Caco-2 (cell line): Measurements from ENCODE around the gene PGLYRP4. TPM values are rescaled to one million over a fixed set of nuclear protein-coding genes. Genes with fewer than 3 reads are reported as not detected.

ENCODE experiments used
- BruUV-seq: library from RNA; stranded (reverse); fragments of 400-500 nt; replicated peaks from 2 replicates; lab custom pipeline; 2021; lab: Mats Ljungman, UMichigan
- CTCF ChIA-PET: fragments of 300-600 bp; sonication (Branson Sonifier 250); formaldehyde crosslinking; loops from one replicate; lab custom pipeline; 2022; ENCODE audit warnings: antibody characterized with exemption; lab: Charles Lee
- POLR2A ChIA-PET: fragments of 300-600 bp; sonication (Branson Sonifier 250); formaldehyde crosslinking; loops from one replicate; lab custom pipeline; 2022; ENCODE audit warnings: antibody characterized with exemption; lab: Charles Lee
- DNase-seq, 2 experiments: peaks; one replicate each; pipeline versions ENCODE4 v3.0.0 to v3.0.0-alpha.2; 2020 to 2022
- H3K27me3 ChIP-seq: replicated peaks from 2 replicates; pipeline ENCODE4 v1.6.0; 2011; ENCODE audit warnings: low read length; ENCODE audit not compliant: control insufficient read depth, insufficient read depth
- H3K36me3 ChIP-seq: 2 replicates; pipeline ENCODE4 v1.5.1; 2011; ENCODE audit warnings: low read length; ENCODE audit not compliant: control insufficient read depth, insufficient read depth
- H3K4me1 ChIP-seq: fragments of 250-450 bp; sonication (Bioruptor Pico); 2 replicates; pipeline ENCODE4 v1.5.1; 2020; ENCODE audit warnings: mild to moderate bottlenecking
- H3K4me3 ChIP-seq: 2 replicates; pipeline ENCODE4 v1.5.1; 2011; ENCODE audit warnings: low read depth, mild to moderate bottlenecking, control low read depth, low read length
- H3K9me3 ChIP-seq: fragments of 250-450 bp; sonication (Bioruptor Pico); 2 replicates; pipeline ENCODE4 v1.5.1; 2020; ENCODE audit warnings: mild to moderate bottlenecking, moderate library complexity
- H3K27ac Mint-ChIP-seq: one replicate; pipeline ENCODE4 v1.8.0; 2022; ENCODE audit warnings: mixed read lengths; ENCODE audit not compliant: unreplicated experiment
- H3K27me3 Mint-ChIP-seq: one replicate; pipeline ENCODE4 v1.8.0; 2022; ENCODE audit warnings: mixed read lengths; ENCODE audit not compliant: insufficient read depth, unreplicated experiment
- H3K36me3 Mint-ChIP-seq: one replicate; pipeline ENCODE4 v1.8.0; 2022; ENCODE audit warnings: mild to moderate bottlenecking, mixed read lengths; ENCODE audit not compliant: insufficient read depth, unreplicated experiment
- H3K4me1 Mint-ChIP-seq: one replicate; pipeline ENCODE4 v1.8.0; 2022; ENCODE audit warnings: low read depth, mixed read lengths; ENCODE audit not compliant: unreplicated experiment
- H3K4me3 Mint-ChIP-seq: one replicate; pipeline ENCODE4 v1.8.0; 2022; ENCODE audit warnings: mild to moderate bottlenecking, moderate library complexity, mixed read lengths; ENCODE audit not compliant: unreplicated experiment
- H3K9me3 Mint-ChIP-seq: one replicate; pipeline ENCODE4 v1.8.0; 2022; ENCODE audit warnings: mixed read lengths; ENCODE audit not compliant: unreplicated experiment
- CTCF ChIP-seq, 2 experiments: fragments of 200-600 bp in 1 of 2; IDR thresholded peaks; 1 replicate in 1 of 2; 2 replicates in 1 of 2; pipeline versions ENCODE4 v1.5.1 to v1.8.0; 2011 to 2022; ENCODE audit warnings: antibody characterized with exemption in 1 of 2, control low read depth in 1 of 2, inconsistent platforms in 1 of 2, low read depth in 1 of 2, low read length in 1 of 2, mild to moderate bottlenecking in 1 of 2, moderate library complexity in 1 of 2; ENCODE audit not compliant: insufficient read depth in 1 of 2, severe bottlenecking in 1 of 2, unreplicated experiment in 1 of 2
- intact Hi-C: fragments of 100-400 bp; cut with micrococcal nuclease; formaldehyde crosslinking; loops from one replicate; pipeline ENCODE4 v1.10.0; 2022; ENCODE audit not compliant: unreplicated experiment
- total RNA-seq: library from RNA; stranded (reverse); gene quantifications from 2 replicates; pipeline ENCODE4 v1.2.3, GENCODE V29; 2022

PGLYRP4 gene
- total RNA-seq, 1 experiment from 2014 or later: not detected

GRCh38 chr1:153364156-153364555 is 15.5 kb upstream of the PGLYRP4 start:
- H3K4me3 Mint-ChIP-seq: no peak overlapping the region
- no peaks in the 10 kb centered on the region for H3K9me3 Mint-ChIP-seq
- no peaks in the 10 kb centered on the region for H3K9me3 ChIP-seq
- no TSS peak for BruUV-seq
- no peaks in the 10 kb centered on the region for H3K27me3 ChIP-seq
- no peak for DNase-seq
- POLR2A ChIA-PET: interaction anchor here (0.7 kb wide), 1 partner anchor 122 kb away, joined by 11 read pairs; no protein-coding TSS in a partner anchor
- H3K4me1 Mint-ChIP-seq: peaks cover 6% of the 10 kb centered on the region
- H3K27me3 Mint-ChIP-seq: no peaks in the 10 kb centered on the region
- no peak for TF ChIP-seq CTCF (IDR thresholded peaks at IDR 0.05; ENCODE audit: insufficient read depth in 1 of 2, low read depth in 1 of 2, low read length in 1 of 2, severe bottlenecking in 1 of 2, unreplicated experiment in 1 of 2)
- H3K27ac Mint-ChIP-seq: no peak overlapping the region
- peaks cover 28% of the 10 kb centered on the region for H3K4me1 ChIP-seq
- no peaks in the 10 kb centered on the region for H3K36me3 Mint-ChIP-seq
- CTCF ChIA-PET: no interaction called here
- H3K36me3 ChIP-seq: no peaks in the 10 kb centered on the region
- no peak overlapping the region for H3K4me3 ChIP-seq
- intact Hi-C loops: no loop called here

- no TSS peak for BruUV-seq
- no peak for DNase-seq
- Histone ChIP-seq H3K36me3 (no peaks in the 10 kb centered on the region), H3K9me3 (no peaks in the 10 kb centered on the region), H3K4me1 (peaks cover 28% of the 10 kb centered on the region), H3K4me3 (no peak overlapping the region), H3K27me3 (no peaks in the 10 kb centered on the region)
- Mint-ChIP-seq H3K36me3 (no peaks in the 10 kb centered on the region), H3K27me3 (no peaks in the 10 kb centered on the region), H3K9me3 (no peaks in the 10 kb centered on the region), H3K4me1 (peaks cover 6% of the 10 kb centered on the region), H3K27ac (no peak overlapping the region), H3K4me3 (no peak overlapping the region)
- no peak for TF ChIP-seq CTCF (IDR thresholded peaks at IDR 0.05; ENCODE audit: insufficient read depth in 1 of 2, low read depth in 1 of 2, low read length in 1 of 2, severe bottlenecking in 1 of 2, unreplicated experiment in 1 of 2)
- ChIA-PET CTCF (no interaction called here), POLR2A (no interaction called here)
- intact Hi-C loops: no loop called here
Measured at GRCh38 chr1:153363641-153364040, 15.0 kb upstream of the PGLYRP4 start.

- H3K36me3 ChIP-seq: no peaks in the 10 kb centered on the region
- Mint-ChIP-seq H3K36me3 (no peaks in the 10 kb centered on the region), H3K27me3 (peaks cover 5% of the 10 kb centered on the region), H3K9me3 (no peaks in the 10 kb centered on the region), H3K4me3 (no peak overlapping the region), H3K4me1 (peaks cover 6% of the 10 kb centered on the region), H3K27ac (no peak overlapping the region)
- no peak for DNase-seq
- no peak for TF ChIP-seq CTCF (IDR thresholded peaks at IDR 0.05; ENCODE audit: insufficient read depth in 1 of 2, low read depth in 1 of 2, low read length in 1 of 2, severe bottlenecking in 1 of 2, unreplicated experiment in 1 of 2)
- CTCF ChIA-PET: interaction anchor here (1.2 kb wide), 1 partner anchor 10 kb away, joined by 4 read pairs; no protein-coding TSS in a partner anchor
- H3K27me3 ChIP-seq: no peaks in the 10 kb centered on the region
- H3K4me1 ChIP-seq: peaks cover 28% of the 10 kb centered on the region
- no peak overlapping the region for H3K4me3 ChIP-seq
- POLR2A ChIA-PET: no interaction called here
- no TSS peak for BruUV-seq
- intact Hi-C loops: no loop called here
- no peaks in the 10 kb centered on the region for H3K9me3 ChIP-seq
Measured at GRCh38 chr1:153362187-153362775, 13.6 kb upstream of the PGLYRP4 start.
